ENCODE measurements around the gene PIP5K1B. TPM values are rescaled to one million over a fixed set of nuclear protein-coding genes. Genes with fewer than 3 reads are reported as not detected.

PIP5K1B gene
- total and polyA plus RNA-seq, 2 donors (not counting 1 experiment from before 2014, with no cell fraction given) = under 0.01 to 0.03 TPM

- H3K4me3 ChIP-seq (replicated peaks in 1 of 4; ENCODE audit: control extremely low read depth in 1 of 4, insufficient read depth in 1 of 4, low read depth in 3 of 4, low read length in 4 of 4) = no peak overlapping the region
- H3K4me2 ChIP-seq (ENCODE audit: extremely low read depth, insufficient read depth, low read length) = no peak overlapping the region
- no peaks in the 10 kb centered on the region for H3K27me3 ChIP-seq (ENCODE audit: control insufficient read depth, insufficient read depth, low read length)
- H3K27ac ChIP-seq (ENCODE audit: insufficient read depth, low read length) = no peak overlapping the region
- no peaks in the 10 kb centered on the region for H3K4me1 ChIP-seq (ENCODE audit: control insufficient read depth, extremely low read depth, insufficient read depth, low read length)
- no peaks in the 10 kb centered on the region for H3K9me3 ChIP-seq (ENCODE audit: control insufficient read depth, insufficient read depth, low read depth, low read length)
- no peaks in the 10 kb centered on the region for H3K36me3 ChIP-seq (ENCODE audit: control insufficient read depth, insufficient read depth, low read length)
- no peaks in the 10 kb centered on the region for H4K20me1 ChIP-seq (ENCODE audit: control insufficient read depth, extremely low read depth, insufficient read depth, low read length)
- no peak overlapping the region for H3K9ac ChIP-seq (ENCODE audit: insufficient read depth, low read length)
- DNase-seq (ENCODE audit: low read depth in 2 of 2) = no peak
- TF ChIP-seq EZH2 (IDR thresholded peaks at IDR 0.05; ENCODE audit: low read length, missing control alignments) = no peak
- TF ChIP-seq, protein P1, sequence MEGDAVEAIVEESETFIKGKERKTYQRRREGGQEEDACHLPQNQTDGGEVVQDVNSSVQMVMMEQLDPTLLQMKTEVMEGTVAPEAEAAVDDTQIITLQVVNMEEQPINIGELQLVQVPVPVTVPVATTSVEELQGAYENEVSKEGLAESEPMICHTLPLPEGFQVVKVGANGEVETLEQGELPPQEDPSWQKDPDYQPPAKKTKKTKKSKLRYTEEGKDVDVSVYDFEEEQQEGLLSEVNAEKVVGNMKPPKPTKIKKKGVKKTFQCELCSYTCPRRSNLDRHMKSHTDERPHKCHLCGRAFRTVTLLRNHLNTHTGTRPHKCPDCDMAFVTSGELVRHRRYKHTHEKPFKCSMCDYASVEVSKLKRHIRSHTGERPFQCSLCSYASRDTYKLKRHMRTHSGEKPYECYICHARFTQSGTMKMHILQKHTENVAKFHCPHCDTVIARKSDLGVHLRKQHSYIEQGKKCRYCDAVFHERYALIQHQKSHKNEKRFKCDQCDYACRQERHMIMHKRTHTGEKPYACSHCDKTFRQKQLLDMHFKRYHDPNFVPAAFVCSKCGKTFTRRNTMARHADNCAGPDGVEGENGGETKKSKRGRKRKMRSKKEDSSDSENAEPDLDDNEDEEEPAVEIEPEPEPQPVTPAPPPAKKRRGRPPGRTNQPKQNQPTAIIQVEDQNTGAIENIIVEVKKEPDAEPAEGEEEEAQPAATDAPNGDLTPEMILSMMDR (conservative IDR thresholded peaks at IDR 0.05 in 1 of 2, IDR thresholded peaks at IDR 0.05 in 1 of 2; ENCODE audit: low read depth in 1 of 2, low read length in 2 of 2) = no peak
- no peaks in the 10 kb centered on the region for H3K79me2 ChIP-seq (ENCODE audit: control insufficient read depth, insufficient read depth, low read length)
- H2AFZ ChIP-seq (ENCODE audit: low read length) = no peak overlapping the region
Observed at GRCh38 chr9:68933434-68934328, 228.6 kb downstream of the PIP5K1B start.

DNA sequence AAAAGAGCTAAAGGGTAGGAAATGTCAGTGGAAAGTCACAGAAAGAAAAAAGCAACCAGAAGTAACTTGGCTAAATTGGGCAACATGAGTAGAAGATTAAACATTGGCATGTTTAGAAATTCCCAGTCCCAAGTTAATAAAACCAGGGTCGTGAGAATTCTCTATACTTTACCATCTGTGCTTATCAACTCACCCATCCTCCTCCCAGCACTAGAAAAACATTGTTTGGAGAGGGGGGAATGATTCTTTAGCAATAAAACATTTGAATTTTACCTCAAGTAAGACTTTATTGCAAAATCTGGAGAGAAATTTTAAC is 229.2 kb downstream of the PIP5K1B start:
- H3K9ac ChIP-seq (ENCODE audit: insufficient read depth, low read length) = no peak overlapping the region
- H3K9me3 ChIP-seq (ENCODE audit: control insufficient read depth, insufficient read depth, low read depth, low read length) = no peaks in the 10 kb centered on the region
- no peaks in the 10 kb centered on the region for H4K20me1 ChIP-seq (ENCODE audit: control insufficient read depth, extremely low read depth, insufficient read depth, low read length)
- DNase-seq (ENCODE audit: low read depth in 2 of 2) = no peak
- TF ChIP-seq, protein P1 (conservative IDR thresholded peaks at IDR 0.05 in 1 of 2, IDR thresholded peaks at IDR 0.05 in 1 of 2; ENCODE audit: low read depth in 1 of 2, low read length in 2 of 2) = no peak
- TF ChIP-seq EZH2 (IDR thresholded peaks at IDR 0.05; ENCODE audit: low read length, missing control alignments) = no peak
- peaks cover 2% of the 10 kb centered on the region for H3K27me3 ChIP-seq (ENCODE audit: control insufficient read depth, insufficient read depth, low read length)
- H3K27ac ChIP-seq (ENCODE audit: insufficient read depth, low read length) = no peak overlapping the region
- no peak overlapping the region for H2AFZ ChIP-seq (ENCODE audit: low read length)
- no peak overlapping the region for H3K4me2 ChIP-seq (ENCODE audit: extremely low read depth, insufficient read depth, low read length)
- no peaks in the 10 kb centered on the region for H3K4me1 ChIP-seq (ENCODE audit: control insufficient read depth, extremely low read depth, insufficient read depth, low read length)
- no peaks in the 10 kb centered on the region for H3K36me3 ChIP-seq (ENCODE audit: control insufficient read depth, insufficient read depth, low read length)
- no peak overlapping the region for H3K4me3 ChIP-seq (replicated peaks in 1 of 4; ENCODE audit: control extremely low read depth in 1 of 4, insufficient read depth in 1 of 4, low read depth in 3 of 4, low read length in 4 of 4)
- H3K79me2 ChIP-seq (ENCODE audit: control insufficient read depth, insufficient read depth, low read length) = no peaks in the 10 kb centered on the region

DNA sequence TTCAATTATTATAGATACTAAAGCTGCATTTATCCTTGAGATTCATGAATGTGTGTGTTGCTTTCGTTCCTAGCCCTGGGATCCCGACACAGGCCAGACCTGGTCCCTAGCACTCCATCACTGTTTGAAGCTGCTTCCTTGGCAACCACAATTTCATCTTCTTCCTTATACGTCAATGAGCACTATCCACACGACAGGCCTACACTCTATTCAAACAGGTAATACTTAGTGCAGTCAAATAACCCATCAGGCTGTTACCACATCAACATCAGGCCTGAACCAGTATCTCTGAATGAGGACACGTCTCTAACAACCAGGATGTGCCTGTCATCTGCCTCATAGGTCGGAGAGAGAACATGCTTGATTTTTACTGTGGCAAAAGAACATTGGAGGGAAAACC is 235.5 kb downstream of the PIP5K1B start:
- Histone ChIP-seq H3K4me2 (ENCODE audit: extremely low read depth, insufficient read depth, low read length) (no peak overlapping the region), H3K4me1 (ENCODE audit: control insufficient read depth, extremely low read depth, insufficient read depth, low read length) (no peaks in the 10 kb centered on the region), H3K9ac (ENCODE audit: insufficient read depth, low read length) (no peak overlapping the region), H3K27me3 (ENCODE audit: control insufficient read depth, insufficient read depth, low read length) (peaks cover 5% of the 10 kb centered on the region), H4K20me1 (ENCODE audit: control insufficient read depth, extremely low read depth, insufficient read depth, low read length) (no peaks in the 10 kb centered on the region), H3K9me3 (ENCODE audit: control insufficient read depth, insufficient read depth, low read depth, low read length) (no peaks in the 10 kb centered on the region), H3K4me3 (replicated peaks in 1 of 4; ENCODE audit: control extremely low read depth in 1 of 4, insufficient read depth in 1 of 4, low read depth in 3 of 4, low read length in 4 of 4) (no peak overlapping the region), H3K27ac (ENCODE audit: insufficient read depth, low read length) (no peak overlapping the region), H3K79me2 (ENCODE audit: control insufficient read depth, insufficient read depth, low read length) (no peaks in the 10 kb centered on the region), H2AFZ (ENCODE audit: low read length) (no peak overlapping the region), H3K36me3 (ENCODE audit: control insufficient read depth, insufficient read depth, low read length) (no peaks in the 10 kb centered on the region)
- no peak for DNase-seq (ENCODE audit: low read depth in 2 of 2)
- TF ChIP-seq, protein P1 (conservative IDR thresholded peaks at IDR 0.05 in 1 of 2, IDR thresholded peaks at IDR 0.05 in 1 of 2; ENCODE audit: low read depth in 1 of 2, low read length in 2 of 2) = no peak
- no peak for TF ChIP-seq EZH2 (IDR thresholded peaks at IDR 0.05; ENCODE audit: low read length, missing control alignments)

All from fibroblast of lung (primary cell).